T47D (cell line): ENCODE results near the gene GAGE10.

Experiments used
- DNase-seq, 2 experiments: peaks; one replicate each; pipeline versions ENCODE4 v3.0.0 to v3.0.0-alpha.2; 2011 to 2012; ENCODE audit warnings: low read depth in 1 of 2, low spot score in 1 of 2
- JUND ChIP-seq: IDR thresholded peaks from 2 replicates; pipeline ENCODE4 v1.6.1; 2012; ENCODE audit warnings: low read depth
- in situ Hi-C: cut with HindIII; loops from 2 replicates; pipeline ENCODE4 v1.10.0; 2016; ENCODE audit warnings: low sequenced_read_pairs, low pct_unique_long_range_greater_than_20kb

The GAGE10 gene, protein sequence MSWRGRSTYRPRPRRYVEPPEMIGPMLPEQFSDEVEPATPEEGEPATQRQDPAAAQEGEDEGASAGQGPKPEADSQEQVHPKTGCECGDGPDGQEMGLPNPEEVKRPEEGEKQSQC

DNA sequence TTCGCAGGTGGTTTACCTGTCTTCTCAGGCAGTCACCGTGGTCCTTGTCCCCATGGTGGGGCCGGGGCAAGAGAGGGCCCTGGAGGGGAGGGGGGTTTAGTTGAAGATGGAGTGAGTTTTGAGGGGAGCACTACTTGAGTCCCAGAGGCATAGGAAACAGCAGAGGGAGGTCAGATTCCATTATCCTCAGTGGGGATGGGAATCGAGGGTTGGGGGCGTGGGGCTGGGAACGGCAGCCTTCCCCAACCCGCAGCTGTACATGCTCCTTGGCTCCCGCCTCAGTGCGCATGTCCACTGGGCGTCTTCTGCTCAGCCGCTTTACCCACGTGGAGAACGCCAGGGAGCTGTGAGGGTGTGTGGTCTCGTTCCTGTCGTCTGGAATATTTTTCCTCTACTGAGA is at the start of gene GAGE10:
GAGE10 (plus strand) TSS at position 301 of the 400 bp plus-strand sequence. CDS start 1,214 bp downstream, outside the sequence.
- no peak for DNase-seq
- in situ Hi-C loops = no loop called here
- TF ChIP-seq JUND = no peak

DNA sequence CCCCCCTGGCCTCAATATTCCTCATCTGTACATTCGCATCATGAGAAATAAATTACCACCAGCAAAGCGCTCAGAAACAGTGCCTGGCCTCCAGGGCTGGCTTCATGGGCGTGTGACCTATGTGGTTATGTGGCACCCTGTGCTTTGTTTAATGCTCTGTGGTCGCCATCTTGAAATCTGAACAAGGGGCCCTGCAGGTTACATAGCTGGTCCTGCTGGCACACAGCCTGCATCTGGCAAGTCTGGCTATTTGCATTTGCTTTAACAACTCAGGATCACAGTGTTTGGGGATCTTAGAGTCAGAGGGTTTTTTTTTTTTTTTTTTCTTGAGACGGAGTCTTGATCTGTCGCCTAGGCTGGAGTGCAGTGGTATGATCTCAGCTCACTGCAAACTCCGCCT is 48.8 kb upstream of the GAGE10 start:
- in situ Hi-C loops = no loop called here
- DNase-seq = no peak
- TF ChIP-seq JUND = no peak

DNA sequence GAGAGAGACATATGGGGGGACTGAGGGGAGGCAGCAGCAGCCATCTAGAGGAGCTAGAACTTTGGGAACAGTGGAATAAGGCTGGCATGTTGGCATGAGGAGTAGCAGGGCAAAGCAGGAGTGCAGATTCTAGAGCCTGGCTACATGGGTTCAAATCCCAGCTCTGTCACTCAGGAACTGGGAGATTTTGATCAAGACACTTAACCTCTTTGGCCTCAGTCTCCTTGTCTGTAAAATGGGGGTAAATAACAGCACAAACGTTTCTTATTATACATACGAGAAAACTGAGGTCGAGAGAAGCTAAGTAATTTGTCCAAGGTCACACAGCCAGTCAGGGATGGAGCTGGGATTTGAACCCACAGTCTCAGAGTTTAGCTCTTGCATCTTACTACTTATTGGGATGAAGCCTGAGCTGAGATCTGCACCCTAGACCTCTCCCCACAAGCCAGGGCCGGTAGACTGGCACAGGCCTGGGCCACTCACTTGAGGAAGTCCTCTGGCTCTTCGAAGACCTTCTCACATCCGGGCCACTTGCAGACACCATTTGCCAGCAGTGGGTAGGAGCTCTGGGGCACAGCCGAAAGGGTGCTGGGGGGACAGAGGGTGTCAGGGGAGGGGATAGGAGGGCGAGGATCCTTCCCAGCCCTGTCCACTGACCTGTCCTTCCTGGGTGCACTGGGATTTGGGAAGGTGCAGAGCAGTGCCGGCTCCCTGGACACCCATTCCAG is 47.0 kb upstream of the GAGE10 start:
- TF ChIP-seq JUND = no peak
- in situ Hi-C loops = no loop called here
- DNase-seq = no peak

DNA sequence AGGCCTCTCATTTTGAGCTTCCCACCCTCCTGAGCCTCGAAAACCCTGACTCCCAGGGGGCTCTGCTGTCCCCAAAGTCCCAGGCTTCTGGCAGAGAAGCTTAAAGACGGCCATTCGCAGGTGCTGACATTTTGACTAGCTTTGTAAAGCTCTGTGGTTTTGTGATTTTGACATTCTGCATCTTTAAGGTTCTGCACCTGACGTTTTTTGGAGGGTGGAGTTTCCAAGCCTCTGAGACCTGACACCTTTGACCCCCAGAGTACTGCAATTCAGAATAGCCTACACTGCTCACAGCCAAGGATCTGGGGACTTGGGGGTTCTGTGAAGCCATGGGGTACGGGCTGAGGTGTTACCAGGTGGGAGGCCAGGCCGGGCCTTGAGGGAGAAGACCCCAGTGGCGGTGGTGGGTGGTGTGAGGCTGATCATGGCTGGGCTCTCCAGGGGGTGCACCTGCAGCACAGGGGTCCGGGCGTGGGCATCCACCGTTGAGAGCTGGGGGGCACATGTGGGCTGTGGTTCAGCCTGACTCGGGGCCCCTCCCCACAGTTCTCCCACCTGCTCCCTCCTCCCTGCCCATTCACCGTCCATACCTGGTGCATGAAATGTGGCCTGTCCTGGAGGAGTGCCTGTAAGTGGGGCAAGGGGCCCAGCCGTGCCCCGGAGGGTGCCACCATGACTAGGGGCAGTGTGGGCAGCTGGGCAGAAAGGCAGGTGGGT is 46.2 kb upstream of the GAGE10 start:
- no peak for DNase-seq
- in situ Hi-C loops = no loop called here
- no peak for TF ChIP-seq JUND

DNA sequence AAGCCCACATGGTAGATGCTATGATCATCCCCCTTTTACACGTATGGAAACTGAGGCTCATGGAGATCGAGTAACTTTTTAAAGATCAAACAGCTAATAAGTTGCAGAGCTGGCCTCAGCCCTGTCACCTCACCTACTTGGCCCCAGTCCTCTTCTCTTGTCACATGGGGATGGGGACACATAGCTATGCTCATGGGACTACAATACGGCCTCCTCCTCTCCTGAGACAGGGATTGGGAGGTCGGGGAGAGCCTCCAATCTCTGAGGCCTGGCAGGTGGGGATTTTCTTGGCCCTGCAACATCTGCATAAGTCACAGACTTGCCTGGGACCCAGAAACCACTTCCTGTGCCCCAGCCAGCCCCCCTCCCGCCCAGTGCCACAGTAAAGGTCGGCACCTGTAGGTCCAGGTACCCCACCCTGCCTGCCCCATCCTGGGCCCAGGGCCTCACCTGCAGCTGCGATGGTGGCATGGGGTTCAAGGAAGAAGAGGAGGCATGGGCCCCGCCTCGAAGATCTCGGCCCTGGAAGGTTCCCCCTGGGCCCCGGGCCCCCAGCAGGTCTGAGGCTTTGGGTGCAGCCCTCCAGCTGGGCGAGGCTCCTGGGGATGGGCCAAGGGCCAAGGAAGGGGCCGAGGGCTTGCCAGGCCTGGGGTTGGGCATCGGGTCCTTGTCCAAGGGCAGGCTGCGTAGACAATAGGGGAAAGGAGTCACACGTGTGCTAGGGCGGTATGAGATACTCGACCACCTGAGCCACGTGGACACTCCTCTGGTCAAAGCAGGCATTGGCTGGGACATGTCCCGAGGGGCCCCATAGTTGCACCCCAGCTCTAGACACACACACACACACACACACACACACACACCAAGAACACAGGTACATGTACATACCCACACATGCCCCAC is 45.3 kb upstream of the GAGE10 start:
- no peak for TF ChIP-seq JUND
- DNase-seq = no peak
- in situ Hi-C loops = no loop called here

DNA sequence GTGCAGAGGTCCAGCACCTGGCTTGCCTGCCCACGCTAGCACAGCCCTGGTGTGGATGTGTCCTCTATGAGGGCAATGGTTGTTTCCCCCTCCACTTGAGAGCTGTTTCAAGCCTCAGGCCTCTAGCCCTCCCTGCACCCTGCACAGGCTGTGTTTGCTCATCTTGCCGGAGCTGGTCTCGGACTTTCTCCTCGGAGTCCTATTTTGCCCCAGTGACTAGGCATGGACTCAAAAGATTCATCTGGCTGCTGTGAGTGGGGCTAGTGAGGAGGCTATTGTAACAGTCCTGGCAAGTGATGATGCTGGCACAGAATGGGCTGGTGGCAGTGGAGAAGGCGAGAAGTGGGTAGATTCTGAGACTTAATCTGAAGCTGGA is 44.7 kb upstream of the GAGE10 start:
- no peak for DNase-seq
- no peak for TF ChIP-seq JUND
- in situ Hi-C loops = no loop called here

DNA sequence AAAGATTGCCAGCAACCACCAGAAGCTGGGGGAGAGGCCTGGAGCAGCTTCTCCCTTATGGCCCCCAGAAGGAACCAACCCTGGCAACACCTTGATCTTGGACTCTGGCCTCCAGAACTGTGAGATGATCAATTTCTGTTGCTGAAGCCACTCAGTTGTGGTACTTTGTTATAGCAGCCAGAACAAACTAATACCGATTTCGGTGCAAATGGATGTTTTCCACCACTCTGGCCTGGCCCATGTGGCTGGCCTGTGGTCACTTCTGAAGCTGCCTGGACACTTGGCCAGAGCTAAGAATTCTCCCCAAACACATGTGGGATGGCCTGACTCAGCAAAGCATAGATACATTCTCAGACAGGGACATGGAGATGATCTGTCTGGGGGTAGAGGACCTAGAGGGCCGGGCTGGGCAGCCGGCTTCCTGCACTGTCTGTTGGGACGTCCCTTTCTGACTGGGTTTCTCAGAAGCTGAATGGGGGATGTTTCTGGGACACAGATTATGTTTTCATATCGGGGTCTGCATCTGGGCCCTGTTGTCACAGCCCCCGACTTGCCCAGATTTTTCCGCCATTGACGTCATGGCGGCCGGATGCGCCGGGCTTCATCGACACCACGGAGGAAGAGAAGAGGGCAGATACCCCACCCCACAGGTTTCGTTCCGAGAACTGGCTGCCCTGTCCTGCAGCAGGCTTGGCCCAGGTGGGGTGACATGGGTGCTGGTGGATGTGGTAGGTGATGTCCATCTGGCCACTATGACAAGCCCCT is 43.0 kb upstream of the GAGE10 start:
- DNase-seq = no peak
- in situ Hi-C loops = no loop called here
- no peak for TF ChIP-seq JUND

DNA sequence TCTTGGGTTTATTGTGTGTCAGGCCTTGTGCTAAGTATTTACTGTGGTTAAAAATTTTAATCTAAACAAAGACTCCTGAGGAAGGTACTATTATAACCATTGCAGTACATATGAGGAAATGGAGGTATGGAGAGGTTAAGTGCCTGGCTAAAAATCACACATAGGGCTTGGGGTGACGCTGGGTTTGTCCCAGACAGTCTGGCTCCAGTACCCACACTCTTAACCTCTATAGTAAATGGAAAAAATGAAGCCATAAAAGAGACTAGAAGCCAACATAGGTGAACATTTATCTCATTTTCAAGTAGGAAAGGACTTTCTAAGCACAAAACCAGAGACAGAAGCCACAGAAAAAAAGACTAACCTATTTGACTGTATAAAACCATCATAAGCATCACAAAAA is 40.8 kb upstream of the GAGE10 start:
- no peak for DNase-seq
- no peak for TF ChIP-seq JUND
- in situ Hi-C loops = no loop called here

DNA sequence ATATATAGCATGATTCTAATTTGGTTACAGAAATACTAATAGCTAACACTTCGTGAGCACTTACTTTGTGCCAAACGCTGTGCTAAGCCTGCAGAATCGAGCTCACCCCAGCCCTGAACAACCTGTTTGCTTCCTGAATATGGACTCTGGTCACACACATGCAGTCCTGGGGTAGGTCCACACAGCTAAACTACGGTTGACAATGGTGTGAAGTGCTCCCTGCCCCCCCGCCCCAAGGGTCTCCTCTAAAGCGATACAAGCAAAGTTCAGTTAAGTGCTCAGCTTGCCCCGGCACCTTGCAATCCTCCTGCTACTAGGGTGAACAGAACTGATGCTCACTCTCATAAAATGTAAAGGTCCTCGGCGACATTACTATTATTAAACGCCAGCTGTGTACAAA is 39.8 kb upstream of the GAGE10 start:
- TF ChIP-seq JUND = no peak
- in situ Hi-C loops = no loop called here
- no peak for DNase-seq

DNA sequence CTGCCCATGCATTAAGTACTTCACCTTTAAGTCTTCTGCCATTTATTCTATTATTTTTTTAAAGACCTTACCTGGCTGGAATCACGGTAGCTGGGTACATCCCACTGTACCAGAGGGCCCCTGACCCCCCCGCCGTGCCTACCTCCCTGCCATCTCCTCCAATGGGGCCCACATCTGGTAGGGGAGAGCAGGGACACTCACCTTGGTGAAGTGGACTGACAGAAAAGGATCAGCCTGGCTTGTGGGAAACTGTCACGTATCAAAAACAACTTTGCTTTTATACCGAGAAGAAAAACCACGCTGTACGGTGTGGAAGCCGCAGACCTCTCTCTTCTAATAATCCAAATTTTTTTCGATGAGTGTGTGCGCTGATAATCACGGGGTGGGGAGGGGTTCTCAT is 39.0 kb upstream of the GAGE10 start, which contains the start of gene FOXP3:
FOXP3 (minus strand) TSS at position 251 of the 400 bp plus-strand sequence. CDS start 6,205 bp downstream, outside the sequence.
- TF ChIP-seq JUND = no peak
- DNase-seq = no peak
- in situ Hi-C loops = no loop called here

DNA sequence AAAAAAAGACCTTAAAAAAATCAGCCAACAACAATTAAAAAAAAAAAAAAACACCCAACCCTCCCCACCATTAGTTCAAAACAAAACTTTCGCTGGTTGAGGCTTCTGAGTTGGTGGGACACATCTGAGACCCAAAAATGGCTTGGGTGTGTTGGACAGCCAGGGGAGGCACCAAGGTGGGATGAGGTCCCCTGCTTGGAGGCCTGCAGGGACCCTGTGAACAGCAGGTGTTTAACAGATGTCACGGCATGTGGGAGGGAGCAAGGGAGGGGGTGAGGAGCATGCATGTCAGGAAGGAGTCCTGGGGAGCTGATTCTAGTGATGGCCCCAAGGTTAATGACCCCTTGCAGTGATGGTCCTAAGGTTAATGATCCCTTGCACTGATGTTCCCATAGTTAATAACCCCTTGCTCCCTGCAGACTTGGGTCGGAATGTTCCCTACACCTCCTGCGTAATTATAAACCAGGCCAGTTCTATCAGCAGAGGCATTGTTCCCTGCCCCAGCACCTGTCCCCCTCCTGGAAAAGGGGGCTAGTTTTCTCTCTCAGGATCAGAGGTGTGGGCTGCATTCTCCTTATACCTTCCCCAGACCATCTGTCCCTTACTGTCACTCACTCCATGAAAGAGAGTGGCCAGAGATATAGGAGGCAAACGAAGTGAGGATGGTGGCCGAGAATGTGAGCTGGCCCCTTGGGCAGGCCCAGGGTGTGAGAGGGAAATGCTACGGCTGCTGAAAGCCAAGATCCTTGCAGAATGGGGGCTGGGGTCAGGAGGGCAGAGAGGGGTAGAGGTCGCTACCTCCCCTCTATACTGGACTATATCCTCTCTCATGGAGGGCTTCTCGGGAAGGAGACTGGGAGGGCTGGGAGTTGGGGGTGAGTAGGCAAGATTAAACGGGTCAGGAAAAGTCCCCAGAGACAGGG is 36.7 kb upstream of the GAGE10 start:
- in situ Hi-C loops = no loop called here
- no peak for DNase-seq
- no peak for TF ChIP-seq JUND
